WTC11 (cell line): ENCODE results near the gene NETO1. TPM values are rescaled to one million over a fixed set of nuclear protein-coding genes. Genes with fewer than 3 reads are reported as not detected.

Source experiments
- ATAC-seq: fragments of 200-7000 bp; cut with Tn5 transposase; 2 replicates; pipeline ENCODE4 v1.10.0; 2021; ENCODE audit warnings: mild to moderate bottlenecking, moderate library complexity
- CTCF ChIA-PET: fragments of 300-600 bp; sonication (Branson Sonifier 250); formaldehyde crosslinking; loops from one replicate; lab custom pipeline; 2021; ENCODE audit warnings: antibody characterized with exemption; lab: Charles Lee
- POLR2A ChIA-PET: fragments of 350-600 bp; sonication (Branson Sonifier 250); formaldehyde crosslinking; loops from one replicate; lab custom pipeline; 2021; ENCODE audit warnings: antibody characterized with exemption; lab: Charles Lee
- DNase-seq: peaks from one replicate; pipeline ENCODE4 v3.0.0; 2021; ENCODE audit warnings: low spot score
- H3K27ac Mint-ChIP-seq: 2 replicates; pipeline ENCODE4 v1.8.0; 2021; ENCODE audit warnings: mixed read lengths
- H3K27me3 Mint-ChIP-seq: 2 replicates; pipeline ENCODE4 v1.8.0; 2021; ENCODE audit warnings: low read depth, mild to moderate bottlenecking, moderate library complexity, mixed read lengths
- H3K36me3 Mint-ChIP-seq: 2 replicates; pipeline ENCODE4 v1.8.0; 2021; ENCODE audit warnings: mixed read lengths
- H3K4me1 Mint-ChIP-seq: 2 replicates; pipeline ENCODE4 v1.8.0; 2022; ENCODE audit warnings: mixed read lengths
- H3K4me3 Mint-ChIP-seq: 2 replicates; pipeline ENCODE4 v1.8.0; 2021; ENCODE audit warnings: mild to moderate bottlenecking, moderate library complexity, mixed read lengths
- H3K9me3 Mint-ChIP-seq: 2 replicates; pipeline ENCODE4 v1.8.0; 2021; ENCODE audit warnings: mixed read lengths
- CBFB ChIP-seq: sonication (generic); formaldehyde crosslinking; IDR thresholded peaks from 2 replicates; pipeline ENCODE4 v1.8.1; 2022; ENCODE audit warnings: mild to moderate bottlenecking, low read depth, missing genetic modification reagents
- ELF4 ChIP-seq: sonication (generic); formaldehyde crosslinking; IDR thresholded peaks from 2 replicates; pipeline ENCODE4 v1.8.1; 2022; ENCODE audit warnings: low read depth, mild to moderate bottlenecking, moderate library complexity, missing genetic modification reagents
- NR1H2 ChIP-seq: sonication (generic); formaldehyde crosslinking; IDR thresholded peaks from 2 replicates; pipeline ENCODE4 v1.9.0; 2021; ENCODE audit warnings: mild to moderate bottlenecking, moderate library complexity, missing genetic modification reagents
- SMAD3 ChIP-seq: sonication (generic); formaldehyde crosslinking; IDR thresholded peaks from 2 replicates; pipeline ENCODE4 v1.8.0; 2022; ENCODE audit warnings: missing genetic modification reagents, mild to moderate bottlenecking, borderline replicate concordance
- TEAD1 ChIP-seq: sonication (generic); formaldehyde crosslinking; IDR thresholded peaks from 2 replicates; pipeline ENCODE4 v1.8.0; 2022; ENCODE audit warnings: mild to moderate bottlenecking, missing genetic modification reagents
- ZNF138 ChIP-seq: sonication (generic); formaldehyde crosslinking; conservative IDR thresholded peaks from 2 replicates; pipeline ENCODE4 v1.8.1; 2022; ENCODE audit warnings: mild to moderate bottlenecking, moderate library complexity, missing genetic modification reagents
- ZNF219 ChIP-seq: sonication (generic); formaldehyde crosslinking; IDR thresholded peaks from 2 replicates; pipeline ENCODE4 v1.8.0; 2023; ENCODE audit warnings: missing genetic modification reagents, mild to moderate bottlenecking, borderline replicate concordance
- ZNF416 ChIP-seq: fragments of 250-450 bp; sonication (Bioruptor Pico); IDR thresholded peaks from 2 replicates; pipeline ENCODE4 v1.9.0; 2021; ENCODE audit warnings: mild to moderate bottlenecking, inconsistent platforms
- total RNA-seq: library from RNA; stranded (reverse); gene quantifications from 3 replicates; pipeline ENCODE4 v1.2.3, GENCODE V29; 2021
- TF ChIP-seq, protein P1 (sequence below): fragments of 250-450 bp; sonication (Bioruptor Pico); conservative IDR thresholded peaks from 2 replicates; pipeline ENCODE4 v1.9.0; 2021; ENCODE audit warnings: mild to moderate bottlenecking
- TF ChIP-seq, protein P2 (sequence below): sonication (generic); formaldehyde crosslinking; IDR thresholded peaks from 2 replicates; pipeline ENCODE4 v1.8.1; 2023; ENCODE audit warnings: mild to moderate bottlenecking, missing genetic modification reagents
- TF ChIP-seq, protein P3 (sequence below): sonication (generic); formaldehyde crosslinking; IDR thresholded peaks from 2 replicates; pipeline ENCODE4 v1.8.0; 2023; ENCODE audit warnings: missing genetic modification reagents, mild to moderate bottlenecking, borderline replicate concordance
- TF ChIP-seq, protein P4 (sequence below): sonication (generic); formaldehyde crosslinking; IDR thresholded peaks from 2 replicates; pipeline ENCODE4 v1.8.0; 2022; ENCODE audit warnings: mild to moderate bottlenecking, missing genetic modification reagents
- TF ChIP-seq, protein P5 (sequence below): fragments of 250-450 bp; sonication (Bioruptor Pico); IDR thresholded peaks from 2 replicates; pipeline ENCODE4 v1.8.0; 2021; ENCODE audit warnings: mild to moderate bottlenecking
- TF ChIP-seq, protein P6 (sequence below): sonication (generic); formaldehyde crosslinking; IDR thresholded peaks from 2 replicates; pipeline ENCODE4 v1.8.1; 2022; ENCODE audit warnings: mild to moderate bottlenecking, missing genetic modification reagents, moderate library complexity, borderline replicate concordance
- TF ChIP-seq, protein P7 (sequence below): sonication (generic); formaldehyde crosslinking; IDR thresholded peaks from 2 replicates; pipeline ENCODE4 v1.8.1; 2022; ENCODE audit warnings: low read depth, missing genetic modification reagents, borderline replicate concordance

NETO1 gene
- total RNA-seq, 1 experiment from 2014 or later: 33.1 TPM

DNA sequence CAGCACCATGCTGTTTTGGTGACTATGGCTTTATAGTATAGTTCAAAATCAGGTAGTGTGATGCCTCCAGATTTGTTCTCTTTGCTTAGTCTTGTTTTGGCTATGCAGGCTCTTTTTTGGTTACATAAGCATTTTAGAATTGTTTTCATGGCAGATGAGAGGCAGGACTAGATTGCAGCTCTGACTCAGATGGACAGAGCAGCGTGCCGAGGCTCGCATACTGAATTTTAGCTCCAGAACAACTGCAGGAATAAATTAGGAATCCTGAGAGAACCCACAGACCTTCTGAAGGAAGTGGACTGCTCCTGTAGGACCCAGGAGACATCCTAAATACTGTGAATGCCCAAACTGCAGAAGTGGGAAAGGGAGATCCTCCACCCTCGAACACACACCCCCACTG, 141.6 kb downstream of the NETO1 start (continued):
- TF ChIP-seq, protein P1, sequence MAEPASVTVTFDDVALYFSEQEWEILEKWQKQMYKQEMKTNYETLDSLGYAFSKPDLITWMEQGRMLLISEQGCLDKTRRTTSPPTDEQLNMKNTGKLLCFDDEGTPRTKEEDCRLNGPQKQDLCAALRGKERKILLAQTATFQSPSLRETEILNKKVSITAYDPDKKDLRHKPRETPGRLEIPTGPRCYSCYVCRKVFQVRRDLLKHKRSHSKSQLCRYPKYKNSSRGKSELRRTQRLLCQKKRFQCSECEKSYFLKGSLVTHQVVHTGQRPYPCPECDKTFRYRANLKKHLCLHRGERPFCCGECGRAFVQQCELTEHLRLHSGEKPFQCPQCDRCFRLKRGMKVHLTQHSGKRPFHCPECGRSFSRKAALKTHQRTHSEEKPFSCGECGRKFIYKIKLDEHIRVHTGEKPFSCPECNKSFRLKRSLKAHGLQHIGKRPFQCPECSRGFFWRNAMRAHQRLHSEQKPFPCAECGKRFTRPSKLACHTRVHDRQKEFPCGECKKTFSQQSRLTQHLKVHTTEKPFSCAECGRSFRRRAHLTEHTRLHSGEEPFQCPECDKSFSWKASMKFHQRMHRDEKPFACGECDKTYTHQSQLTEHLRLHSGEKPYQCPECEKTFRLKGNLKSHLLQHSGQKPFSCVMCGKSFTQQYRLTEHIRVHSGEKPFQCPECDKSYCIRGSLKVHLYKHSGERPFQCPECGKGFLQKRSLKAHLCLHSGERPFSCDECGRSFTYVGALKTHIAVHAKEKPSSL: no peak
- TF ChIP-seq, protein P2, sequence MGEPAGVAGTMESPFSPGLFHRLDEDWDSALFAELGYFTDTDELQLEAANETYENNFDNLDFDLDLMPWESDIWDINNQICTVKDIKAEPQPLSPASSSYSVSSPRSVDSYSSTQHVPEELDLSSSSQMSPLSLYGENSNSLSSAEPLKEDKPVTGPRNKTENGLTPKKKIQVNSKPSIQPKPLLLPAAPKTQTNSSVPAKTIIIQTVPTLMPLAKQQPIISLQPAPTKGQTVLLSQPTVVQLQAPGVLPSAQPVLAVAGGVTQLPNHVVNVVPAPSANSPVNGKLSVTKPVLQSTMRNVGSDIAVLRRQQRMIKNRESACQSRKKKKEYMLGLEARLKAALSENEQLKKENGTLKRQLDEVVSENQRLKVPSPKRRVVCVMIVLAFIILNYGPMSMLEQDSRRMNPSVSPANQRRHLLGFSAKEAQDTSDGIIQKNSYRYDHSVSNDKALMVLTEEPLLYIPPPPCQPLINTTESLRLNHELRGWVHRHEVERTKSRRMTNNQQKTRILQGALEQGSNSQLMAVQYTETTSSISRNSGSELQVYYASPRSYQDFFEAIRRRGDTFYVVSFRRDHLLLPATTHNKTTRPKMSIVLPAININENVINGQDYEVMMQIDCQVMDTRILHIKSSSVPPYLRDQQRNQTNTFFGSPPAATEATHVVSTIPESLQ (CRISPR knock-in tag): no peak
- TF ChIP-seq ZNF138 (no peak), NR1H2 (CRISPR knock-in tag) (no peak)
- TF ChIP-seq, protein P3, sequence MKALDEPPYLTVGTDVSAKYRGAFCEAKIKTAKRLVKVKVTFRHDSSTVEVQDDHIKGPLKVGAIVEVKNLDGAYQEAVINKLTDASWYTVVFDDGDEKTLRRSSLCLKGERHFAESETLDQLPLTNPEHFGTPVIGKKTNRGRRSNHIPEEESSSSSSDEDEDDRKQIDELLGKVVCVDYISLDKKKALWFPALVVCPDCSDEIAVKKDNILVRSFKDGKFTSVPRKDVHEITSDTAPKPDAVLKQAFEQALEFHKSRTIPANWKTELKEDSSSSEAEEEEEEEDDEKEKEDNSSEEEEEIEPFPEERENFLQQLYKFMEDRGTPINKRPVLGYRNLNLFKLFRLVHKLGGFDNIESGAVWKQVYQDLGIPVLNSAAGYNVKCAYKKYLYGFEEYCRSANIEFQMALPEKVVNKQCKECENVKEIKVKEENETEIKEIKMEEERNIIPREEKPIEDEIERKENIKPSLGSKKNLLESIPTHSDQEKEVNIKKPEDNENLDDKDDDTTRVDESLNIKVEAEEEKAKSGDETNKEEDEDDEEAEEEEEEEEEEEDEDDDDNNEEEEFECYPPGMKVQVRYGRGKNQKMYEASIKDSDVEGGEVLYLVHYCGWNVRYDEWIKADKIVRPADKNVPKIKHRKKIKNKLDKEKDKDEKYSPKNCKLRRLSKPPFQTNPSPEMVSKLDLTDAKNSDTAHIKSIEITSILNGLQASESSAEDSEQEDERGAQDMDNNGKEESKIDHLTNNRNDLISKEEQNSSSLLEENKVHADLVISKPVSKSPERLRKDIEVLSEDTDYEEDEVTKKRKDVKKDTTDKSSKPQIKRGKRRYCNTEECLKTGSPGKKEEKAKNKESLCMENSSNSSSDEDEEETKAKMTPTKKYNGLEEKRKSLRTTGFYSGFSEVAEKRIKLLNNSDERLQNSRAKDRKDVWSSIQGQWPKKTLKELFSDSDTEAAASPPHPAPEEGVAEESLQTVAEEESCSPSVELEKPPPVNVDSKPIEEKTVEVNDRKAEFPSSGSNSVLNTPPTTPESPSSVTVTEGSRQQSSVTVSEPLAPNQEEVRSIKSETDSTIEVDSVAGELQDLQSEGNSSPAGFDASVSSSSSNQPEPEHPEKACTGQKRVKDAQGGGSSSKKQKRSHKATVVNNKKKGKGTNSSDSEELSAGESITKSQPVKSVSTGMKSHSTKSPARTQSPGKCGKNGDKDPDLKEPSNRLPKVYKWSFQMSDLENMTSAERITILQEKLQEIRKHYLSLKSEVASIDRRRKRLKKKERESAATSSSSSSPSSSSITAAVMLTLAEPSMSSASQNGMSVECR (CRISPR knock-in tag): no peak
- TF ChIP-seq, protein P4, sequence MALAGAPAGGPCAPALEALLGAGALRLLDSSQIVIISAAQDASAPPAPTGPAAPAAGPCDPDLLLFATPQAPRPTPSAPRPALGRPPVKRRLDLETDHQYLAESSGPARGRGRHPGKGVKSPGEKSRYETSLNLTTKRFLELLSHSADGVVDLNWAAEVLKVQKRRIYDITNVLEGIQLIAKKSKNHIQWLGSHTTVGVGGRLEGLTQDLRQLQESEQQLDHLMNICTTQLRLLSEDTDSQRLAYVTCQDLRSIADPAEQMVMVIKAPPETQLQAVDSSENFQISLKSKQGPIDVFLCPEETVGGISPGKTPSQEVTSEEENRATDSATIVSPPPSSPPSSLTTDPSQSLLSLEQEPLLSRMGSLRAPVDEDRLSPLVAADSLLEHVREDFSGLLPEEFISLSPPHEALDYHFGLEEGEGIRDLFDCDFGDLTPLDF: no peak

DNA sequence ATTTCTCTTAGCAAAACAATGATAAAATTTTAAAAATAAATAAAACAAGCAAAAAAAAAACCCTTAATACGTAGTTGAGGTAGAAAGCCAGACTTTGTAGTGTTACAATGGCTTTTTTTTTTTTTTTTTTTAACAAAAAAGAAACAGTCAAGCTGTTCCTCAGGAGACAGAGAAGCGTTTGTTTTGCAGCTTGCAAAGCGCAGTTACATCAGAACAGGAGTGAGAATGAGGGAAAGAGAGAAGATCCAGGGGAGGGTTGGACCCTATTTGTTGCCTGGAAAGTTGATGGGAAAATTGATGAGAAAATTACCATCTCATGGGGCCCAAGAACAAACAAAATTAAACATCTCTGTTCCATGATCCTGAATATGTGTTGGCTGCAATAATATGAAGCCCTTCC, 146.5 kb downstream of the NETO1 start:
- CTCF ChIA-PET: no interaction called here
- H3K4me1 Mint-ChIP-seq: no peaks in the 10 kb centered on the region
- no peaks in the 10 kb centered on the region for H3K27me3 Mint-ChIP-seq
- TF ChIP-seq, protein P5, sequence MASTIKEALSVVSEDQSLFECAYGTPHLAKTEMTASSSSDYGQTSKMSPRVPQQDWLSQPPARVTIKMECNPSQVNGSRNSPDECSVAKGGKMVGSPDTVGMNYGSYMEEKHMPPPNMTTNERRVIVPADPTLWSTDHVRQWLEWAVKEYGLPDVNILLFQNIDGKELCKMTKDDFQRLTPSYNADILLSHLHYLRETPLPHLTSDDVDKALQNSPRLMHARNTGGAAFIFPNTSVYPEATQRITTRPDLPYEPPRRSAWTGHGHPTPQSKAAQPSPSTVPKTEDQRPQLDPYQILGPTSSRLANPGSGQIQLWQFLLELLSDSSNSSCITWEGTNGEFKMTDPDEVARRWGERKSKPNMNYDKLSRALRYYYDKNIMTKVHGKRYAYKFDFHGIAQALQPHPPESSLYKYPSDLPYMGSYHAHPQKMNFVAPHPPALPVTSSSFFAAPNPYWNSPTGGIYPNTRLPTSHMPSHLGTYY: no peak
- no peak for TF ChIP-seq ZNF416 (CRISPR knock-in tag)
- no peak for TF ChIP-seq TEAD1
- TF ChIP-seq, protein P6, sequence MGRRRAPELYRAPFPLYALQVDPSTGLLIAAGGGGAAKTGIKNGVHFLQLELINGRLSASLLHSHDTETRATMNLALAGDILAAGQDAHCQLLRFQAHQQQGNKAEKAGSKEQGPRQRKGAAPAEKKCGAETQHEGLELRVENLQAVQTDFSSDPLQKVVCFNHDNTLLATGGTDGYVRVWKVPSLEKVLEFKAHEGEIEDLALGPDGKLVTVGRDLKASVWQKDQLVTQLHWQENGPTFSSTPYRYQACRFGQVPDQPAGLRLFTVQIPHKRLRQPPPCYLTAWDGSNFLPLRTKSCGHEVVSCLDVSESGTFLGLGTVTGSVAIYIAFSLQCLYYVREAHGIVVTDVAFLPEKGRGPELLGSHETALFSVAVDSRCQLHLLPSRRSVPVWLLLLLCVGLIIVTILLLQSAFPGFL (CRISPR knock-in tag): no peak
- no peak for TF ChIP-seq CBFB (CRISPR knock-in tag)
- TF ChIP-seq SMAD3 (CRISPR knock-in tag): no peak
- no peak for TF ChIP-seq ZNF219
- TF ChIP-seq, protein P7, sequence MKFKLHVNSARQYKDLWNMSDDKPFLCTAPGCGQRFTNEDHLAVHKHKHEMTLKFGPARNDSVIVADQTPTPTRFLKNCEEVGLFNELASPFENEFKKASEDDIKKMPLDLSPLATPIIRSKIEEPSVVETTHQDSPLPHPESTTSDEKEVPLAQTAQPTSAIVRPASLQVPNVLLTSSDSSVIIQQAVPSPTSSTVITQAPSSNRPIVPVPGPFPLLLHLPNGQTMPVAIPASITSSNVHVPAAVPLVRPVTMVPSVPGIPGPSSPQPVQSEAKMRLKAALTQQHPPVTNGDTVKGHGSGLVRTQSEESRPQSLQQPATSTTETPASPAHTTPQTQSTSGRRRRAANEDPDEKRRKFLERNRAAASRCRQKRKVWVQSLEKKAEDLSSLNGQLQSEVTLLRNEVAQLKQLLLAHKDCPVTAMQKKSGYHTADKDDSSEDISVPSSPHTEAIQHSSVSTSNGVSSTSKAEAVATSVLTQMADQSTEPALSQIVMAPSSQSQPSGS (CRISPR knock-in tag): no peak
- no peak for TF ChIP-seq ELF4
- peaks cover 16% of the 10 kb centered on the region; the same call in 1 of the 2 replicates for H3K9me3 Mint-ChIP-seq
- no peaks in the 10 kb centered on the region for H3K36me3 Mint-ChIP-seq
- ATAC-seq (no peak), DNase-seq (no peak)
- no peak overlapping the region for H3K4me3 Mint-ChIP-seq
- H3K27ac Mint-ChIP-seq: no peak overlapping the region
- POLR2A ChIA-PET: no interaction called here
